ENCODE results near the gene SMCHD1. TPM values are rescaled to one million over a fixed set of nuclear protein-coding genes. Genes with fewer than 3 reads are reported as not detected.

Gene SMCHD1
- total RNA-seq: 15.2 TPM

- ATAC-seq (peak; percentile 89), DNase-seq (ENCODE audit: low spot score) (peak; percentile 95)
These were observed at the start of gene SMCHD1 for GRCh38 chr18:2655178-2655953. Gene SMCHD1, plus strand, starts transcription at chr18:2655726. Its CDS starts 350 bp downstream, at chr18:2656076.

DNA sequence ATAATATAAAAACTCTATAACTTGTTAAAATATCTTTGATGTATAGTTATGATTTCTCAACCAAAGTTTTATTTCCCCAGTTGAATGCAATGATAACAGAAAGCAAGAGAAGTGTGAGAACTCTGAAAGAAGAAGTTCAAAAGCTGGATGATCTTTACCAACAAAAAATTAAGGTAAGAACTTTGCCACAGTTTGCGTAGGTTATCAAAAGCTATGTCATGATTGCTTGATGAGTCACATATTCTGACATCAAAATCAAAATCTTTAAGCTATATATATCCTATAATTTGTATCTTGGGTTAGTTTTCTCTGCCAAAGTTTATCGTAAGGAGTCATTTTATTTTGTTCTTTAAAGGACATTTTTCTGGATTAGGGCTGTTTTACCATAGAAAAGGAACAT lies 49.2 kb upstream of the SMCHD1 start:
- ATAC-seq (no peak), DNase-seq (ENCODE audit: low spot score) (no peak)

- no peak for ATAC-seq
- DNase-seq (ENCODE audit: low spot score): no peak
These were observed 45.9 kb upstream of the SMCHD1 start for GRCh38 chr18:2609604-2610003.

DNA sequence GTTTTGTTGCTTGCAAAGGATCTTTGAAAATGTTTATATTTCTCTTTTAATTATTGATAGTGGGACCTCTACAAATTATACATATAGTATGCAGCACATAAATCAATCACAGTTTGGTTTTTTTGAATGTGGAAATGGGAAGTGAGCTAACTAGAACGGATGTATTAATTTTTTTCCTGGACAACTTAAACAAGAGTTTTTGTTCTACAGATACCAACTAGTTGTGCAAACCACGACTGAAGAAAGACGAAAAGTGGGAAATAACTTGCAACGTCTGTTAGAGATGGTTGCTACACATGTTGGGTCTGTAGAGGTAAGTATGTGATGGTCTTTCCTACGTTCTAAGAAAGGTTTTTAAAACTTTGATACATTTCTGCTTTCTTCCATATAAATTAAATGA lies 45.0 kb upstream of the SMCHD1 start:
- ATAC-seq (no peak), DNase-seq (ENCODE audit: low spot score) (no peak)

GRCh38 chr18:2612996-2613395 lies 42.5 kb upstream of the SMCHD1 start:
- peak; percentile 37 for ATAC-seq

DNA sequence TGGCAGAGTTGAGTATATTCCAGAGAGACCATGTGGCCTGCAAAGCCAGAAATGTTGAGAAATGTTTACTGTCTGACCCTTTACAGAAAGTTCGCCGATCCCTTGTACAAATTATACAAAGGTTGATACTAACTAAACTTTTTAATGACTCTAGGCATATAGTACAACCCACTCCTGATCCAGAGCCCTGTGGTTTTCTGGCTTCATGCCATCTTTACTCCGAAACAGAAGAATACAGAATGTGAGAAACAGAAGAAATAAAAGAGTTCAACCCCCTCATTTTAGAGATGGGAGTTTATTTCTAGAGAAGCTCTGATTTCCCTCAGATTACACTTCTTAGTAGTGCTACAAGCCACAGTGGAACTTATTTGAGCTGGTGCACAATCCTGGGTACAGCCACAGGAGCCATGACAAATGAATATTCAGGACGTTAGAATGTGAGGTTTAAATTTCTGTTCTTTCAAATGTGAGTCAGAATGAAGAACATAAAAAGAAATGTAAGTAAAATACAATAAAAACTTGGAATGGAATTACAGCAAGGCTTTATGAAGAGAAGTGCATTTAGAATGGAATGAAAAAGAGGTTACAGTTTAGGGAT lies 38.0 kb upstream of the SMCHD1 start:
- no peak for DNase-seq (ENCODE audit: low spot score)

More at GRCh38 chr18:2612996-2613395, 42.5 kb upstream of the SMCHD1 start:
- no peak for DNase-seq (ENCODE audit: low spot score)

GRCh38 chr18:2618009-2618408 lies 37.5 kb upstream of the SMCHD1 start:
- DNase-seq (ENCODE audit: low spot score) (no peak), ATAC-seq (no peak)

More for the DNA sequence above, 38.0 kb upstream of the SMCHD1 start:
- no peak for ATAC-seq

GRCh38 chr18:2625217-2625616 lies 30.3 kb upstream of the SMCHD1 start:
- no peak for ATAC-seq

DNA sequence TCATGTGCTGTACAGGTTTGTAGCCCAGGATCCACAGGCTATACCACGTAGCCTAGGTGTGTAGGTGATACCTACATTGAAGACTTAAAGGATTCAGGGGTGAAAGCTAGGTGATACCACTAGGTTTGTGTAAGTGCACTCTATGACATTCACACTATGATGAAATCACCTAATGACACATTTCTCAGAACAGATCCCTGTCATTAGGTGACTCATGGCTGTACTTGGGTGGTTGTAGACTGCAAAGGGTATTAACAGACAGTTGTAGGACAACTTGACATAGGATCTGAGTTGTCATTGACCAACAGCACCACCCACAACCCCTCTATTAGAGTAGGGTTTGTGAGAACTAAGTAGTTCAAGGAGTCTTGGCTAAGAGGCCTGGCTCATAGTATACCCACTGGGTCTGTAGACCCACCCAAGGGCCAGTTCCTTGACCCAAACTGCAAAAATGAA lies 27.7 kb upstream of the SMCHD1 start:
- no peak for DNase-seq (ENCODE audit: low spot score)
- no peak for ATAC-seq

More at GRCh38 chr18:2625217-2625616, 30.3 kb upstream of the SMCHD1 start:
- no peak for DNase-seq (ENCODE audit: low spot score)

DNA sequence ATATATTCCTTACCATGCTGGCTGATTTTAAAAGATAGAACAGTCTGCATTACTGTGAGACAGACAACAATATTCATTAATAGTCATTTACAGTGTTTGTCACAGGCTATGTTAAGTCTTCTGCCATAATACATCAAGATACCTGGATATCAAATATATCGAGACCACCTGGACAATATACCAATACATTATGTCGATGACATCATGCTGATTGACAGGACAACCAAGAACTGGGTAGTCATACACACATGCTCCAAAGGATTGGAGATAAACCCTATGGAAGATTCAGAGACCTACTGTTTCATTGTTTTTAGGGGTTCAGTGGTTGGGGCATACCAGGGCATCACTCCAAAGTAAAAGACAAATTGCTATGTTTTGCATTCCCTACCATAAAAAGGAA lies 26.5 kb upstream of the SMCHD1 start:
- DNase-seq (ENCODE audit: low spot score) (no peak), ATAC-seq (no peak)

GRCh38 chr18:2635586-2635985 lies 19.9 kb upstream of the SMCHD1 start:
- DNase-seq (ENCODE audit: low spot score) (no peak), ATAC-seq (no peak)

GRCh38 chr18:2636126-2636631 lies 19.3 kb upstream of the SMCHD1 start:
- ATAC-seq (peak; percentile 10), DNase-seq (ENCODE audit: low spot score) (no peak)

DNA sequence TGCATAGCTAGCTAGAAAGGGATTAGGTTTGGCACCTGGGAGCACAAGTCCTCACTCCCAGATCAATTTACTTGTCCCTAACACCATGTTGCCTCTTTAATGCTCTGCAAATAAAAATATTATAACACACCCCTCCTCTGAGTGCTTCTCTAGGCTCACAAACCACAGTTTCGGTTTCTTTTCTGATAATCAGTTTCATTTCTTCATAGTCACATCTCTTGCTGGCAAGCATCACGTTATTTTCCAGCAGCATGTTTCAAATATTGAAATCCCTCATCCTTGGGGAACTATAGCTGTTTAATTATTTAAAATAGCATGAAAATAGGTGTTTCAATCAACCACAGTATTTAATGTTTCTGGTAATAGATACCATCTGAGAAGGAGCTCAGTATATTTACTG lies 13.9 kb upstream of the SMCHD1 start:
- DNase-seq (ENCODE audit: low spot score) (no peak), ATAC-seq (peak; percentile 69)

- ATAC-seq (no peak), DNase-seq (ENCODE audit: low spot score) (no peak)
These were observed 12.8 kb upstream of the SMCHD1 start for GRCh38 chr18:2642771-2643170.

DNA sequence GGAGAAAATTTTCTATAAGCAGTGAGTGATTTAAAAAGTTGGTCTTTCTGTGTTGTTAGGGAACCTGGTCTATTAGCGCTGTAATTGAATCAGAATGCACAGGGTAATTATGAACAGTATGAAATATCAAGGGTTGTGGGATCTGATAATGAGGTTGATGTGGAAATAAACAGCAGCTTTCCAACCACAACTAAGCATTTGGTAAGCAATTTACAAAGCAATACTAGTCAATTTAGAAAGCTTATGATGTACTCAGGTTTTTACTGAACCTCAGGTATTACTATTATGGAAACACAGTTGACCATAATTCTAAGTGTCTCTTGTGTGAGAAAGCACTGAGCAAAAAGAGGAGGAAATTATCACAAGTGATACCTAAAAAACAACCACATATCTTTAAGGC lies 11.0 kb upstream of the SMCHD1 start:
- DNase-seq (ENCODE audit: low spot score) (no peak), ATAC-seq (no peak)

- DNase-seq (ENCODE audit: low spot score): no peak
- ATAC-seq: no peak
These were observed 3.5 kb upstream of the SMCHD1 start for GRCh38 chr18:2651981-2652380.

DNA sequence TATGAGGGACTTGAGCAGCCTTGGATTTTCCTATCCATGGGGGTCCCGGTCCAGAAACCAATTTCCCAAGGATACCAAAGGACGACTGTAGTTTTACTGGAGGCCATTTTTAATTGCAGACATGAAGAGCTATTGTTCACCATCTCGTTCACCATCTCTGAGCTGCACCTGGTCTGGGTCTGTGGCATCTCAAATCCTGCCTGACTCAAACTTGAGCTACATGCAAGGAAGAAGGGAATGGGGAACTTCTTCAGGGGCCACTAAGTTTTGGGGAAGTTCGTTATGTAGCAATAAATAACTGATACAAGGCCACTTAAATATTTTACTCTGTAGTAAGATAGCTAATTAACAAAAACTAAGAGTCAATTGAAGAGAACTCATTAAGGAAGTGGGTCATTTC lies 2.1 kb upstream of the SMCHD1 start:
- no peak for DNase-seq (ENCODE audit: low spot score)
- no peak for ATAC-seq

DNA sequence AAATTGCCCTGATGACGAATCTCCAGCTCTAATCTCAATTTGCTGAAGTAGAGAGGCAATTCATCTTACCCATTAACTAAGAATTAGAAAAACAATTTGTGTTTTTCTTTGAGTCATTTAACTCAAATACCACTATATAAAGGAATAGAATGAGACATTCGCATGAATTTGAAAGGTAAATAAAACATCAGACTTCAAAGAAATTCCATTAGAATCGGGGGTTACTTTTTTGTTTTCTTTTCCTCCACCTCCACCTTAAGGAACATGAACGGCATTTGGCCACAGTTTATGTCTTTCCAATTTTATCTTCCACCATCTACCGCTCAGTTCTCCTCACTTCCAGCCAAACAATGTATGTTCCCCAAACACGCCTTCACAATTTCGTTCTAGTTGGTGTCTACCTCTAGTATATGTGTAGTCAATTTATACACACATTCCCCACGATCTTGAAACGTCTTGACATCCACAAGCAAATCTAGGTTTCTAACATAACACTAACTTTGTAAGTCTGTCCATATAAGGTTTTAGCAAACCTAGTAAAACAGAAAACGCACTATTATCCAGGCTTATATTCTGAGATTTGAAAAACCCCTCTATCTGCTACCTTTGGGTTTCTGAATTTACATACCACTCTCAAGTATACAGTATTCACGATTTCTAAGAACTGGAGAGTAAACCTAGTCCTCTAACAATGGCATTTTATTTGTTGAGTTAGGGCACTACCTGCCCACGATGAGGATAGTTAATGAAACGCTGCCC lies 1.2 kb upstream of the SMCHD1 start:
- ATAC-seq: no peak
- no peak for DNase-seq (ENCODE audit: low spot score)

DNA sequence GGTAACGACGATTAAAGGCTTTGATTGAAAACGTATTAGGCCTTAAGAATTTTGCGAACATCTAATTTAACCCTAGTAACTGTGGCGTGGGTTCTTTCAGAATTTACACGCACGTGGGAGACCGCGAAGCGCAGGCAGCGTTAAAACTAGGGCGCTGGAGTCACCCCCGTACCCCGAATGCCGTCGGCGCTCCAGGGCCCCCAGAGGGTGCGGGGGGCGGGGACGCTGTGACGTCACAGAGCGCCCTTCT lies 673 bp upstream of the SMCHD1 start:
- ATAC-seq (peak; percentile 6), DNase-seq (ENCODE audit: low spot score) (no peak)

GRCh38 chr18:2655954-2656236 lies 369 bp downstream of the SMCHD1 start:
- DNase-seq (ENCODE audit: low spot score) (no peak), ATAC-seq (no peak)

DNA sequence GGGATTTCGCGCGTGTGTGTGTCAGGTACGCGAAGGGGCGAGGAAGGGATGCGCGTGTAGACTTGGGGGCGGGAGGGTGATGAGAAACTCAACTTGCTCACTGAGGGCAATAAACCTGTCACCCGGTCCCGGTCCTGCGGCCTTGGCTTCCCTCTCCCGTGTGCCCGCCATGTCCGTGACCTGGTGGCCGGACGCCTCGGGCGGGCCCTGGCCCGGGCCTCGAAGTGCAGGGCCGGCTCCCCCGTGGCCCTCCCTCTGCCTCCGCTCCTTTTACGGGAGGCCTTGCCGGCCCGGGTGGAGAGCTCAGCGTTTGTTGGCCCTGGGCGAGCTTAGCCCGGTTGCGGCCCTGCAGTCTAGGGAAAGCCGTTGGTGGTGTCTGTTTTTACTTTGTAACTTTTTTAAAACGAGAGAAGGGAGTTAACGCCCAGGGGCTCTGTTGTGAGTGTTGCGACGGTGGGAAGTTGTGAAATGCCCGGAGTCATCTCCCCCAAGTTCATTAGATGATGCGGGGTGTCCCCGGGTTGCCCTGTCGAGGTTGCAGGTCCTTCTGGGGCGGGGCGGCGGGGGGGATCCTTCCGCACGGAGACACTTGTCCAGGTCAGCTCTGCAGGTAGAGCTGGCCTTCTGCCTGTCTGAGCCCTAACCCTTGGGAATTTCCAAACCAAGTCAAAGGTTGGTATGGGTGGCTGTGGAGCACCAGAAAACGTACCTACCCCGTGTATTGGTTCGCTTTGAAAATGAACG lies 883 bp downstream of the SMCHD1 start:
- peak; percentile 75 for DNase-seq (ENCODE audit: low spot score)
- ATAC-seq: peak; percentile 58

All from left lobe of liver (tissue), 2 donors.